ENCODE results near the gene SPDYE3.
A peak's percentile ranks its signal among the peaks of the same experiment; 100 is the strongest.
"Not testable (repeated sequence)": the region's sequence is repeated elsewhere in the genome, so short reads cannot be mapped to it uniquely, and the experiment has no call there.

Gene SPDYE3

DNA sequence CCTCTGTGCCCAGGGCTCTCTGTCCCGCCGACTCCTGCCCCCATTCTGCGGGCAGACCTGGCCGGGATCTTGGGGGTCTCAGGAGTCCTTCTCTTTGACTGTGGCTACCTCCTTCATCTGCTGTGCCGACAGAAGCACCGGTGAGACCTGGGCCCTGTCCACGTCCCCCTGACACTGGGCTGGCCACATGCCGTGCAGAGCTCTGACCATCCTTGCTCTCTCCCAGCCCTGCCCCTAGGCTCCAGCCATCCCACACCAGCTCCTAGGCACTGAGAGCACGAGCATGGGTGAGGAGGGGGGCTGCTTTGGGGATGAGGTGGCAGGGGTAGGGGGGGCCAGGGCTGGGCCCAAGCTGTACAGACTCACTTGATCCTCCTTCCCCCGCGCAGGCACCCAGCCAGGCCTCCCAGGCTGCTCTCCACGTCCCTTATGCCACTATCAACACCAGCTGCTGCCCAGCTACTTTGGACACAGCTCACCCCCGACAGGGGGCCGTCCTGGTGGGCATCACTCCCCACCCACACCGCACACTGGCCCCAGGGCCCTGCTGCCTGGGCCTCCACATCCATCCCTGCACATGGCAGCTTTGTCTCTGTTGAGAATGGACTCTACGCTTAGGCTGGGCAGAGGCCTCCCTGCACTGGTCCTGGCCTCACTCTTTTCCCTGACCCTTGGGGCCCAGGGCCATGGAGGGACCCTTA is 45.6 kb downstream of the SPDYE3 start:
- DNase-seq, result no peak

DNA sequence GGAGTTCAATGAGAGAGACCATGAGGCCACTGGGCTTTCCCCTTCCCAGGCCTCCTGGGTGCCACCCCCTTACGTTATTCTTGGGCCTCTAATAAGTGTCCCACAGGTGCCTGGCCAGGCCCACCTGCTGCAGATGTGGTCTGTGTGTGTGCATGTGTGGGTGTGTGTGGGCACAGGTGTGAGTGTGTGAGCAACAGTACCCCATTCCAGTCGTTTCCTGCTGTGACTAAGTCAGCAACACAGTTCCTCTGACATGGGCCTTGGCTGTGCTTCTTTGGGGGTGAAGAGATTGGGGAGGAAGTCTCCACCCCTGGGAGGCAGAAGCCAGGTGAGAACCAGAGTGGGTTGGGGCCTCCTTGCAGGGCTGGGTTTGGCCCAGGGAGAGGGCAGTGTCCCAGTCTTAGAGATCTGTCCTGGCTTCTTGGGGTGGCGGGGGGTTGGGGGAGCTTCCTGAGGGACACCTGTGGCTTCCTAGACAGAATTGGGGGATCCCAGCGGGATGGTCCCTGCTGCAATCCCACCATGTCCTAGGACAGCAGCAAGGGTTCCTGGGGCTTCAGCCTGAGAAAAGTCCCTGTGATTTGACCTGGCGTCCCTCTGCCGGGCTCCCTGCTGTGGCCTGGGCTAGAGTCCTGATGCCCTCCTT is 46.3 kb downstream of the SPDYE3 start:
- peak; percentile 76 for DNase-seq

DNA sequence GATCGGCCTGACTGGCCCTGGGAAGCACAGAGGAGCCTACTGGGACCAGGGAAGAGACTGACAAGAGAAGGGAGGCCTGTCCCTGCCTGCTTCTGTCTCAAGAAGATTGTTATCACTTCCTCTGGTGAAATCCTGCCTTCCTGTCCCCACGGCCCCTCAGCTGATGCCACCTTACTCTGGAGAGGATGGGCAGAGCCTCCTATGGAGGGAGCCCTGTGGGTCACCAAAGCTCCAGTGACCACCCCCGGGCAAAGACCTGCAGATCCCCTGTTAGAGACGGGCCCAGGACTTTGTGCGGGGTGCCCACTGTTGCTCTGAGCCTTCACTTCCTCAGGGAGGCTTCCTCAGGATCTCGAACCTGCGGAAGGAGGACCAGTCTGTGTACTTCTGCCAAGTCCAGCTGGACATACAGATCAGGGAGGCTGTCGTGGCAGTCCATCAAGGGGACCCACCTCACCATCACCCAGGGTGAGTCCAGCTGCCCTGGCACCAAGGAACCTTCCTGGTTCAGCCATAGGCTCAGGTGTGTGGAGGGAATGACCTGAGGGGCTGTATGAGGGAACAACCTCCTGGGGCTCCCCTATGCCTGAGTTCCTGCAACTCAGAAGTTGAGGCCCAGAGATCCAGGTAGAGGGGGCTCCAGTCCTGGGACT is 49.0 kb downstream of the SPDYE3 start:
- no peak for DNase-seq

DNA sequence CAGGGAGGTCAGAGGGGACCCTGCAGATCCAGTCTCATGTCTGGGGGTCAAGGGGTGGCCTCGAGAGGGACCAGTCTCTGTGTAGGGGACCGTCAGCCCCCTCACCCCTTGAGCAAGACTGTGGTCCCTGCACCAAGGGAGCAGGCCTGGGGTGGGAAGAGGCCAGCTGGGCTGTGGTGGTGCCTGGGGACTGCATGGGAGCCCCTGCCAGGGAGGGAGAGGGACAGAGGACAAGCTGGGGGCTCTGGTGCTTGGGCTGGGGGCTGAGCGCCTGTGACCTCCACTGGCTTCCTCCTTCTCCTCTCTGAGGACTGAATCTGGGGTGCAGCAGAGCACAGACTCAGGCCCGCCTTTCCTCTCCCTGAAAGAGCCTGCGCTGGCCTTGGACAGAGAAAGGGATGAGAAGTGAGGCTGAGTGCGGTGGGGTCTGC is 49.6 kb downstream of the SPDYE3 start:
- DNase-seq, result no peak

DNA sequence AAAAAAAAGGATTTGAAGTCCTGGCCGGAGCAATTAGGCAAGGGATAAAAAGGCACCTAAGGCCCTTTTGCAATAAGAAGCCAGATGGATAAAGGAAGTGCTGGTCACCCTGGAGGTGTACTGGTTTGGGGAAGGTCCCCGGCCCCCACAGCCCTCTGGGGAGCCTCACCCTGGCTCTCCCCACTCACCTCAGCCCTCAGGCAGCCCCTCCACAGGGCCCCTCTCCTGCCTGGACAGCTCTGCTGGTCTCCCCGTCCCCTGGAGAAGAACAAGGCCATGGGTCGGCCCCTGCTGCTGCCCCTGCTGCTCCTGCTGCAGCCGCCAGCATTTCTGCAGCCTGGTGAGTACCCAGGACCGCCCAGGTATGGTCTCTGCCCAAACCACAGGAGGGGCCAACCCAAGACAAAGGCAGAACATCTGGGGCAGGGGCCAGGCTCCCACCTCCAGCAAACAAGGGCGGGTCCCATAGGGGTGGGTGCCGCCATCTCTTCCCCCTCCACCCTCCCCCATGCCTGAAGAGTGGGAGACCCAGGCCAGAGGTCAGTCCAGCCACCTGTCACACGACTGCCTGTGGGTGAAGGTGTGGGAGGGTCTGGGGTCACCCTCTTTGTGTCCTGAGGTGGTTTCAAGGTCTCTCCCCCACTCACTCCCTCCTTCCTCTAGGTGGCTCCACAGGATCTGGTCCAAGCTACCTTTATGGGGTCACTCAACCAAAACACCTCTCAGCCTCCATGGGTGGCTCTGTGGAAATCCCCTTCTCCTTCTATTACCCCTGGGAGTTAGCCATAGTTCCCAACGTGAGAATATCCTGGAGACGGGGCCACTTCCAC is 50.7 kb downstream of the SPDYE3 start, which contains the start of gene PILRB:
PILRB (plus strand) TSS at position 91 of the 830 bp plus-strand sequence; CDS start at position 277, 186 bp downstream.
- DNase-seq, result no peak

DNA sequence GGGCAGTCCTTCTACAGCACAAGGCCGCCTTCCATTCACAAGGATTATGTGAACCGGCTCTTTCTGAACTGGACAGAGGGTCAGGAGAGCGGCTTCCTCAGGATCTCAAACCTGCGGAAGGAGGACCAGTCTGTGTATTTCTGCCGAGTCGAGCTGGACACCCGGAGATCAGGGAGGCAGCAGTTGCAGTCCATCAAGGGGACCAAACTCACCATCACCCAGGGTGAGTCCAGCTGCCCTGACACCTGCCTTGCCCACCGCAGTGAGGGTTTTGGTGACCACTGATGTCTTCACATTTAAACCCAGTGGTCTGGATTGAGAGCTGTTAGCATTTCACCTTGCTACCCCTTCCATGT is 51.3 kb downstream of the SPDYE3 start:
- no peak for DNase-seq

DNA sequence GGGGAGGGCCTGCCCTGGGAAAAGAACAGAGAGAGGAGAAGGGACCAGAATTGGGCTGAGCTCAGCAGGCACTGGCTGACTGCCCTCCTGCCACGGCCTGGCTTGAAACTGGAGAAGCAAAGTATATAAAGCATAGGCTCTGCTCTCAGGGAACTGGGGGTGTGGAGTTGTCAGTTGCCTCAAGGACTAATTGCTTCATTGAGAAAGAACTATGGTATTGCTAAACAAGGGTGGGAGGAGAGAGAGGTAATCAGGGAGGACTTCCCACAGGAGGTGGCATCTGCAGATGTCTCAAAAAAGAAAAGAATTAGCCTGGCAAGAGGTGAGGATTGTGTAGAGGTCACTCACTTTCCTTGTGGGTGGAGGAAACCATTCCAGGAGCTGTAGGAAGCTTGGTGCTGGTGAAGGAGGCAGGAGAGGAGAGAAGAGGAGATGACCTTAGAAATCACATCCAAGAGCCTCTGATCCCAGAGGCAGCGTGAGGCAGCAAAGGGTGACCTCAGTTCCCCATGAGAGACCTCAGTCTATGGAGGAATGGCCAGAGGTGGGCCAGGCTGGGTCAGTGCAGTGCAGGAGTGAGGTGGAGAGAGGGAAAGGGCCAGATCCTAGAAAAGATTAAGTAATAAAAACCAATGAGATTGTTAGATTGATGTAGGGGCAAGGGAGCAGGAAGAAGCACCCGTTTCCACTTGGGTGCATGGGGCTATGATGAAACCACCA is 52.8 kb downstream of the SPDYE3 start:
- DNase-seq, result no peak

DNA sequence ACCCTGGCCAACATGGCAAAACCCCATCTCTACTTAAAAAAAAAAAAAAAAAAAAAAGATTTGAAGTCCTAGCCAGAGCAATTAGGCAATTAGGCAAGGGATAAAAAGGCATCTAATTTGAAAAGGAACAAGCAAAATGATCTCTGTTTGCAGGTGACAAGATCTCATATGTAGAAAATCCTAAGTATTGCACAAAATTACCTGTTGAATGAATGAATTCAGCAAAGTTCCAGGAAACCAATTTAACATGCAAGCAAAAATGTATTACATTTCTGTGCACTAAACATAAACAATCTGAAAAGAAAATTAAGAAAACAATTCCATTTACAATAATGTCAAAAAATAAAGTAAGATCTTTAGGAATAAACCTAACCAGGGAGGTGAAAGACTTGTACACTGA is 55.6 kb downstream of the SPDYE3 start:
- DNase-seq, result no peak

DNA sequence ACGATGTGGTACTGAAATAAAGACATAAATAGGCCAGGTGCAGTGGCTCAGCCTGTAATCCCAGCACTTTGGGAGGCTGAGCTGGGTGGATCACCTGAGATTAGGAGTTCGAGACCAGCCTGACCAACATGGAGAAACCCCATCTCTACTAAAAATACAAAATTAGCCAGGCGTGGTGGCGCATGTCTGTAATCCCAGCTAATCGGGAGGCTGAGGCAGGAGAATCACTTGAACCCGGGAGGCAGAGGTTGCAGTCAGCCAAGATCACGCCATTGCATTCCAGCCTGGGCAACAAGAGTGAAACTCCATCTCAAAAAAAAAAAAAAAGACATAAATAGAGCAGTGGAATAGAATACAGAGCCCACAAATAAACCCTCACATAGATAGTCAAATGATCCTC is 56.3 kb downstream of the SPDYE3 start:
- DNase-seq, result not testable (repeated sequence)

DNA sequence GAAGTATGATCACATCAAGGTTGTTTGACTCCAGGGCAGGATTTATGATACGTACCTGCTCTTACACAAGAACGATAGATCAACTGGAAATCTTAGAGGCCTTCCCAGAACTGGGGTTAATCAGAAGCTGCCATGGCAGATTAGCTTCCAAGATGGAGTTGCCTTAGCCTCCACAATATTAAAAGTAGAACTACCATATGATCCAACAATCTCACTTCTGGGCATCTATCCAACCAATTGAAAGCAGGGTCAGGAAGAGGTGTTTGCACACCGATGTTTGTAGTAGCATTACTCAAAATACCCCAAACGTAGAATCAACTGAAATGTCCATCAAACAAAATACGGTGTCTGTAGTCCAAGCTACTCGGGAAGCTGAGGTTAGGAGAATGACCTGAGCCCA is 57.0 kb downstream of the SPDYE3 start:
- no peak for DNase-seq

DNA sequence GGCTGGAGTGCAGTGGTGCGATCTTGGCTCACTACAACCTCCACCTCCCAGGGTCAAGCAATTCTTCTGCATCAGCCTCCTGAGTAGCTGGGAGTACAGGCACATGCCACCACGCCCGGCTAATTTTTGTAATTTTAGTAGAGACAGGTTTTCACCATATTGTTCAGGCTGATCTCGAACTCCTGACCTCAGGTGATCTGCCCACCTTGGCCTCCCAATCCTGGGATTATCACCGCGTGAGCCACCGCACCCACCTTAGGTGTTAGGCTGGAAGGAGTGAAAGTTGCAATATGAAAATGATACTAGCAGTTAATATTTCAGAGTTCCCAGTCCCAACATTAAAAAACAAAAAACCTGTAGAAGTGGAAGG is 58.5 kb downstream of the SPDYE3 start:
- not testable (repeated sequence) for DNase-seq

DNA sequence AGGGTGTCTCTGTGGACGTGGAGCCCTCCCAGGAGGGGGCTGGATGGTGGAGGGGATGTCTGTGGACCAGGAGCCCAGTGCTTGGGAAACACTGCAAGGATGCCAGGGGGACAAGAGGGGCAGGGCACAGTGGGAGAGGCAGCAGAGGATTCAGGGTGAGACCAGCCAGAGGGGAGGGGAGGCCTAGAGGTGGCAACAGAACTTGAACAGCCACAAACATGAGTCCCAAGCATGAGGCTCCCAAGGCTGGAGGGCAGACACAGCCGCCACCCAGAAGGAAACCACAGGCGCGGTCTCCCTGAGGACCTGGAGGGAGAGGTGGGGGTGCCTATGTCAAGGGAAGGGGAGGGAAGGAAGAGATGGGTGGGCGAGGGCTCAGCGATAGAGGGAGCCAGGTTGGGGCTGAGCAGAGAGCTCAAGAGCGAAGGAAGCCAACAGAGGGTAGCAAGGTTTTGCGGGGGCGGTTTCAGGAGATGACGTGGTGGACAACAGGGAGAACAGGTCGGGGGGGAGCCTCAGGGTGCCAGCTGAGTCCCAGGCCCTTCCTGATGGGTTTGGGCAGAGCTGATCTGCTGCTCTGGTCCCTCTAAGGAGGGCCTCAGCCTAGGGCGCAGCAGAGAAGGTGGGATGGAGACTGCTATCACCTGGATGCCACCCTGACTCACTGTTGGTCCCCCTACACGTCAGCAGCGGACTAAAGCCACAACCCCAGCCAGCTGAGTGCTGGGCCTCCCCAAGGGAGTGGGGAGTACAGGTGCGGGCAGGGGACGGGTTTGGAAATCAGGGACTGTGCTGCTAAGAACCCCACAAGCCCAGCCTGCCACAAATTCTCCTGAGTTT is 59.1 kb downstream of the SPDYE3 start:
- no peak for DNase-seq

DNA sequence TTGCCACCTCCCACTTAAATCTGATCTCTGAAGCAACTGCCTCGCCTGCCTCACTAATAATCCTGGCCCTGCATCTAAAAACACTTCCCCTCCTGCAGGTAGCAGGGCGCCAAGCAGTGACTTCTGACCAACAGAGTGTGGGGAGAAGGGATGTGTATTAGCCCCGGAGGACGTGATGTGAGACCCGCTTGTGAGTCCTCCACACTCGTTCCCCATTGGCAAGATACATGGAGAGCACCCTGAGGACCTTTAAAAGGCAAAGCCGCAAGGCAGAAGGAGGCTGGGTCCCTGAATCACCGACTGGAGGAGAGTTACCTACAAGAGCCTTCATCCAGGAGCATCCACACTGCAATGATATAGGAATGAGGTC is 59.7 kb downstream of the SPDYE3 start:
- DNase-seq, result no peak

DNA sequence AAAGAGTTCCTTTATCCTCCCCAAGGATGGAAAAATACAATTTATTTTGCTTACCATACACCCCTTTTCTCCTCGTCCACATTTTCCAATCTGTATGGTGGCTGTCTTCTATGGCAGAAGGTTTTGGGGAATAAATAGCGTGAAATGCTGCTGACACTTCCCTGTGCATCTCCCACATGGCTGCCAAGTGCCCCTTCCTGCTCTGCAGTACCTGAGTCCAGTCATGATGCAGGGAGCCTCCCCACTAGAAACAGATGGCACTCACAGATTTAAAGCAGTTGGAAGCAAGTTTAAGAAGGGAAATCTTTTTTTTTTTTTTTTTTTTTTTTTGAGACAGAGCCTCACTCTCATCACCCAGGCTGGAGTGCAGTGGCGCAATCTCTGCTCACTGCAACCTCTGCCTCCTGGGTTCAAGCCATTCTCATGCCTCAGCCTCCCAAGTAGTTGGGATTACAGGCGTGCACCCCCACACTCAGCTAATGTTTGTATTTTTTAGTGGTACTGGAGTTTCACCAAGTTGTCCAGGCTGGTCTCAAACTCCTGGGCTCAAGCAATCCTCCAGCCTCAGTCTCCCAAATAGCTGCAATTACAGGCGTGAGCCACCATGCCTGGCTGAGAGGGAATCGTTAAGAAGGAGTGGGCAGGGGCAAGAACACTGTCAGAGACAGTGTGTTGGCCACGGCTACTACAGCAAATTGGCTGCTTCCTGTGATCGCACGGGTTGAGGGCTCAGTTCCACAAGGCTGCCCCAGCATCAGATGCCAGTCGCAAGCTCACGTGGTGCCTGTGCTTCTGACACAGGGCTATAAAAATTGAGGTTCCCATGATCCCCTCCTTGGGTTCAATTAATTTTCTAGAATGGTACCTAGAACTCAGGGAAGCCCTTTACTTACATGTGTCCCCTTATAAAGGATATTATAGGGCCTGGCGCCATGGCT is 60.4 kb downstream of the SPDYE3 start:
- DNase-seq, result no peak

DNA sequence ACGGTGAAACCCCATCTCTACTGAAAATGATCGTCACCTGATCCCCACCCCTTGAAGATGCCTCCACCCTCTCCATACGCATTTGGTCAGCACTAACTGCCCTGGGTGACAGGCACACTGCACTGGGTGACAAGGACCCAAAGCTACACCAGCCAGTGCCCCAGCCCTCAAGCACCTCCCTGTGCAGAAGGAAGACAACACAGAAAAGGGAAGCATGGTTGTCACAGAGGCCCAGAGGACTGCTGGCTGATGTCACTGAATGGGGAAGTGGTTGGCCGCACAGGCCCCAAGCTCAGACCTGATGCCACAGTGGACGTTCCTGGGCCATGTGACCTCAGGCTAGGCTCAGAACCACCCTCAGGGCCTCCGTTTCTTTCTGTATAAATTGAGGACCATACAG is 61.6 kb downstream of the SPDYE3 start:
- no peak for DNase-seq

DNA sequence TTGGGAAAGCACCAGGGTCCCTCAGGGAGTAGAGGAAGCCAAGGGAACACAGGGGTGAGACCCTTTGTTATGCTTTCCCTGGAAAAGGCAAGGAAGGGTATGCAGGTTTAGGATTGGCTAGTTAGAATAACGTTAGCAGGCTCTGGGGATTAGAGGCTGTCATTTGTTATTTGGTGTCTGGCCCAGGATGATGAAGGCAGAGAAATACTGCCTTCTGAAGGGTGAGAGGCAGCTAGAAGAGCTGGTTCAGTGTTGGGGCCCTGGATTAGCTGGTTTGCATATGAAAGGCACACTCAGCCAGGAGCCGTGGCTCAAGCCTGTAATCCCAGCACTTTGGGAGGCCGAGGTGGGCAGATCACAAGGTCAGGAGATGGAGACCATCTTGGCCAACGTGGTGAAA is 62.8 kb downstream of the SPDYE3 start:
- DNase-seq, result no peak

DNA sequence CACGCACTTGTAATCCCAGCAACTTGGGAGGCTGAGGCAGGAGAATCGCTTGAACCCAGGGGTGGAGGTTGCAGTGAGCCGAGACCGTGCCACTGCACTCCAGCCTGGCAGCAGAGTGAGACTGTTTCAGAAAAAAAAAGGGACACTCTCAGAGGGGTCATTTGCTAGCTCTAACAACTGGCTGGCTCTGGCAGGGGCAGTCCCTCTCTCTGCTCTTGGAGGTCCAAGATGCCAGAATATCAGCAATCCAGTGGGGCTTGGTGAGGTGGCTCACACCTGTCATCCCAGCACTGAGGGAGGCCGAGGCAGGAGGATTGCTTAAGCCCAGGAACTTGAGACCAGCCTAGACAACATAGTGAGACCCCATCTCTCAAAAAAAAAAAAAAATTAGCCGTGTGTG is 63.2 kb downstream of the SPDYE3 start:
- DNase-seq, result no peak

DNA sequence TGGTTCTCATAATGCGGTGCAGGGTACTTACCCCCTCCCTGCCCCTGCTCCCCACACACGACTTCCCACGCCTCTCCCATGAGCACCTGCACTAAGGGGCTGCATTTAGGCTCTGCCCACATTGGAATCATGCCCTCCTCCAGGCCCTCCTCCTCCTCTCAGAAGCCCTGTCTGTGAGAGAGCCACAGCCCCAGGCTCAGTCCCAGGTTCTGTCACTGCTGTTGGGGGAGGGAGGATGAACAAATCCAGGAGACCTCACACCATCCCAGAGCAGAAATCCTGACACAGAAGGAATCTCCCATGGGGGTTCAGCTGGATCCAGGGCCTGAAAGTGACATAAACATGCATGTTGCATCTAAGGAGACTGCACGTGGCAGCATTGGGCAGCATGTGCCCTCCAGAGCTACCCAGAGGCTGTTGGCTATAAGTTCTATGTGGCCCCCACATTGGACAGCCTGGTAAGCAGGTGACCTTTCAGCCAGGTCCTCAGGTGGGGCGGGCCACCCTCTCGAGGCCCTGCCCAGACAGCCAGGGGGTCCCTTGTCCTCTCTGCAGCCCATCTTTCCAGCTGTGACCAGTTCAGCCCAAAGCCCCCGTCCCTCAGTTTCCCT is 64.2 kb downstream of the SPDYE3 start:
- no peak for DNase-seq

Measured in NK-92 treated with Interleukin-12 subunit alpha and Interleukin-12 subunit beta, amount 100 ng/mL, for 24 hours (cell line).